Suprapubic skin (tissue), 4 donors: ENCODE measurements around the gene KRT15. TPM values are rescaled to one million over a fixed set of nuclear protein-coding genes. Genes with fewer than 3 reads are reported as not detected.

Experiments used
- DNase-seq, 2 donors: peaks; one replicate each; pipeline ENCODE4 v3.0.0-alpha.2; 2019; ENCODE audit warnings: low spot score in 2 of 2
- H3K27ac ChIP-seq: fragments of 200-600 bp; sonication (generic); one replicate; pipeline ENCODE4 v1.5.1; 2019
- H3K27me3 ChIP-seq: fragments of 200-600 bp; sonication (generic); one replicate; pipeline ENCODE4 v1.5.1; 2019
- H3K36me3 ChIP-seq: fragments of 200-600 bp; sonication (generic); one replicate; pipeline ENCODE4 v1.5.1; 2019
- H3K4me1 ChIP-seq: fragments of 200-600 bp; sonication (generic); one replicate; pipeline ENCODE4 v1.5.1; 2019
- H3K4me3 ChIP-seq: fragments of 200-600 bp; sonication (generic); one replicate; pipeline ENCODE4 v1.5.1; 2019; ENCODE audit warnings: mild to moderate bottlenecking
- H3K9me3 ChIP-seq: fragments of 200-600 bp; sonication (generic); one replicate; pipeline ENCODE4 v1.5.1; 2019
- EP300 ChIP-seq: sonication (generic); formaldehyde crosslinking; IDR thresholded peaks from one replicate; pipeline ENCODE4 v1.6.1; 2017; ENCODE audit warnings: antibody characterized with exemption
- POLR2A ChIP-seq, 2 donors: fragments of 450-650 bp; IDR thresholded peaks; one replicate each; pipeline ENCODE4 v1.6.1; 2017; ENCODE audit warnings: antibody characterized with exemption in 2 of 2, mild to moderate bottlenecking in 2 of 2, moderate library complexity in 2 of 2
- POLR2AphosphoS5 ChIP-seq, 3 donors: sonication (generic); formaldehyde crosslinking; IDR thresholded peaks; one replicate each; pipeline ENCODE4 v1.6.1; 2017; ENCODE audit warnings: antibody characterized with exemption in 3 of 3
- WGBS: methylation state at CpG from one replicate; pipeline ENCODE4 v1.1.5; 2018; 5-methylcytosine and 5-hydroxymethylcytosine counted together
- total RNA-seq, 4 donors: library from RNA; depleted of rRNA; stranded (reverse); fragments of >200 nt; gene quantifications; one replicate each; pipeline ENCODE4 v1.1.0, GENCODE V29; 2016
- TF ChIP-seq, protein P1 (sequence below), 2 donors: fragments of 200-600 bp in 1 of 2; fragments of 450-650 bp in 1 of 2; sonication (generic) in 1 of 2; IDR thresholded peaks; one replicate each; pipeline ENCODE4 v1.5.1; 2016 to 2019; ENCODE audit warnings: antibody characterized with exemption in 2 of 2, mild to moderate bottlenecking in 1 of 2, moderate library complexity in 1 of 2

The KRT15 gene
- total RNA-seq, 4 donors from 2014 or later = 690 to 2,507 (median 1,431) TPM

DNA sequence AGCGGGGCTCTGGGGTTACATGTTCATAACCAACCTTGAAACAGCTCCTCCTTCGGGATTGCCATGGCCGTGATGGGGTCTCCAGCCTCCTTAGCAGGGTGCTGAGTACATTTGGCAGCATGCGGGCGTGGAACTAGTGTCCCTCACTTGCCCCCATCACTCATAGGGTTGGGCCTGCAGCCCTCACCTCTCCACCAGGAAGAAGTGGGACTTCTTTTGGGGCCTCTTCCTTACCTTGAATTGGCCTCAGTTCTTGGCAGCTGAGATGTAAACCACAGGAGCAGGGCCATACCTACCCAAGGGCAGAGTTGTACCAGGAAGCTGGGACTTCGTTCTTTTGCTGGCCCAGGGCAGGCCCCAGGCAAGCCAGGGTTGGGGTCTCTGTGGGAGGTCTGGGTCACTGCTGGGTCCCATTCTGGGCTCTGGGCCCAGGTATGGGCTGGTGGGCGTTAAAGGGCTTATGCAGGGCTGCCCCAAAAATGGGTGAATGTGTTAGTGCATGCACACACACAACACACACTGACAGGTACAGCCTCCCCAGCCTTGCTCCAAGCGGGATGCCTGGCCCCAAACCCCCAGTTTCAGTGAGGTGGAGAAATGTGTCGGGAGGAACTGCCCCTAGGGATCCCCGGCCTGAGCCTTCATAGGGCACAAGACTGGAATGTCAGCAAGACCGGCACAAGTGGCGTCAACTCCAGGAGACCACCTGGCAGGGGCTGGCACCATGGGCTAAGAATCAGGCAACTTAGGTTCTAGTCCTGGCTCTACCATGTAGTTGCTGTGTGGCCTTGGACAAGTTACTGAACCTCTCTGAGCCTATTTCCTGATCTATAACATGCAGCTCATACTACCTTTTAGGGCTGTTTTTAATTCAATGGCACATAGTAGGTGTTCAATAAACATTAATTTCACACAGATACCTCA is 3.9 kb upstream of the KRT15 start:
- Histone ChIP-seq H3K27ac (no peak overlapping the region), H3K36me3 (no peaks in the 10 kb centered on the region), H3K27me3 (peaks cover 36% of the 10 kb centered on the region), H3K9me3 (no peaks in the 10 kb centered on the region), H3K4me1 (peaks cover 33% of the 10 kb centered on the region), H3K4me3 (no peak overlapping the region)
- TF ChIP-seq POLR2AphosphoS5 (IDR thresholded peaks at IDR 0.05) (no peak), POLR2A (IDR thresholded peaks at IDR 0.05) (no peak), EP300 (no peak)
- TF ChIP-seq, protein P1, sequence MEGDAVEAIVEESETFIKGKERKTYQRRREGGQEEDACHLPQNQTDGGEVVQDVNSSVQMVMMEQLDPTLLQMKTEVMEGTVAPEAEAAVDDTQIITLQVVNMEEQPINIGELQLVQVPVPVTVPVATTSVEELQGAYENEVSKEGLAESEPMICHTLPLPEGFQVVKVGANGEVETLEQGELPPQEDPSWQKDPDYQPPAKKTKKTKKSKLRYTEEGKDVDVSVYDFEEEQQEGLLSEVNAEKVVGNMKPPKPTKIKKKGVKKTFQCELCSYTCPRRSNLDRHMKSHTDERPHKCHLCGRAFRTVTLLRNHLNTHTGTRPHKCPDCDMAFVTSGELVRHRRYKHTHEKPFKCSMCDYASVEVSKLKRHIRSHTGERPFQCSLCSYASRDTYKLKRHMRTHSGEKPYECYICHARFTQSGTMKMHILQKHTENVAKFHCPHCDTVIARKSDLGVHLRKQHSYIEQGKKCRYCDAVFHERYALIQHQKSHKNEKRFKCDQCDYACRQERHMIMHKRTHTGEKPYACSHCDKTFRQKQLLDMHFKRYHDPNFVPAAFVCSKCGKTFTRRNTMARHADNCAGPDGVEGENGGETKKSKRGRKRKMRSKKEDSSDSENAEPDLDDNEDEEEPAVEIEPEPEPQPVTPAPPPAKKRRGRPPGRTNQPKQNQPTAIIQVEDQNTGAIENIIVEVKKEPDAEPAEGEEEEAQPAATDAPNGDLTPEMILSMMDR (IDR thresholded peaks at IDR 0.05) = no peak
- 80% methylated on average over 11 of the region's 12 CpGs for WGBS
- no peak for DNase-seq

DNA sequence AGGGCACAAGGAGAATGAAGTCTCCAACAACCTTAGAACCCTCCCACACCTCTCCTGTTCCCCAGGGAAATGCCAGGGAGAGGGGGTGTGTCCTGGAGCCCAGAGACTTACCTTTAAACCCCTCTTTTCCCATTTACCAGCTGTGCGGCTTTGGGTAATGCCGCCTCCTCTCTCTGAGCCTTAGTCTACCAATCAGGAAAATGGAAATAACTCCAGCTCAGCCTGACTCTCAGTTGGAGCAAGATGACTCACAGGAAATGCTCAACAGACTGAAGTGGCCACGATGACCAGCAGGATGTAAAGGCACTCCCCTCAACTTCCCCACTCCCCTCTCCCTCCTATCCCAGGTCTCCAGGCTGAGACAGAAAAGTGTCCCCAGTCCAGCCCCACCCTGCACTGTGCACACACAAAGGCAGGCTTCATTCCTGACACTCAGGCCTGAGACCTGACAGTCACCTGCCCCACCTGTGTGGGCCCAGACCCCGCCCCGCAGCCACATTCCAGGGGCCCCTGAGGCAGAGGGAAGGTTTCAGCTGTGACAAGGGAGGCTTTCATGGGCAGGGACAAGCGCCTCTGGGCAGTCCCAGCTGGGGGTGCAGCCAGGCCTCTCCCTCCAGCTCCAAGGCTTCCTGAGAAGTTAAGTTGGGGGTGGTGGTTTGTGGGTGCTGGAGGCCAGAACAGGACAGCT is 3.0 kb upstream of the KRT15 start:
- 60% methylated on average over 5 of the region's 6 CpGs for WGBS
- peaks cover 28% of the 10 kb centered on the region for H3K27me3 ChIP-seq
- H3K27ac ChIP-seq = peak overlapping the region; percentile 34
- no peak for DNase-seq
- no peaks in the 10 kb centered on the region for H3K9me3 ChIP-seq
- TF ChIP-seq POLR2A (IDR thresholded peaks at IDR 0.05) (no peak), POLR2AphosphoS5 (IDR thresholded peaks at IDR 0.05) (no peak), EP300 (no peak)
- TF ChIP-seq, protein P1 (IDR thresholded peaks at IDR 0.05) = no peak
- no peak overlapping the region for H3K4me3 ChIP-seq
- peaks cover 24% of the 10 kb centered on the region for H3K4me1 ChIP-seq
- H3K36me3 ChIP-seq = no peaks in the 10 kb centered on the region

DNA sequence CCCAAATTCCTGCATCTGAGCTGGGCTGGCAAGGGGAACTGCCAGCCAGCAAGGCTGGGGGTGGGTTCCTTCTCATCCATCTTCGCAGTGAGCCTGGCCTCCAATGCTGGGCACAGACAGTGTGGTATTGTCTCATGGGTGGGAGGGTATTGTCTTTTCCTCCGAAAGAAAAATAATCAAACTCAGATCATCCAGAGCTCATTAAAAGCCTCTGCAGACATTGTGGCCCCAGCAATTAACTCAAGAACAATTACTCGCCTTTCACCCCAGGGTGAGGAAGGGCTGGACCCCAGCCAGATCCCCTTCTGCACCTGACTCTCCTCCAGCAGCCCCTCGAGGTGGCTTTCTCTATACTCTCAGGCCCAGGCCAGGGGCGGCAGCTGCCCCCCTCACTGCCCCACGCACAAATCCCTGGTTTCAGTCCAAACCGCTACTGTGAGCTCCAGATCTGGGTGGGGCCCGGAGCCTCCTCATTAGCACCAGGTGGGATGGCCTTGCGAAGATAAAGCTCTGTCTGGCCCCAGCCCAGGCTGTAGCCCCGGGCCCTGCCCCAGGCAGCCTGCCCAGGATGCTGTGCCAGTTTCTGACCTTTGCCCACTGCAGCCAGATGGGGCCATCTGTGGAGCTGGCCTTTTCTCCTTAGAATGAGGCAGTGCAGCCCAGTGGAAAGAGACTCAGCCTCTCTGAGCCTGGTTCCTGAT is 2.3 kb upstream of the KRT15 start:
- Histone ChIP-seq H3K27me3 (peaks cover 24% of the 10 kb centered on the region), H3K9me3 (no peaks in the 10 kb centered on the region), H3K27ac (peak overlapping the region; percentile 34), H3K36me3 (no peaks in the 10 kb centered on the region), H3K4me1 (peaks cover 30% of the 10 kb centered on the region), H3K4me3 (no peak overlapping the region)
- DNase-seq = no peak
- no peak for TF ChIP-seq POLR2AphosphoS5 (IDR thresholded peaks at IDR 0.05)
- WGBS = 27% methylated on average over 6 of the region's 10 CpGs

DNA sequence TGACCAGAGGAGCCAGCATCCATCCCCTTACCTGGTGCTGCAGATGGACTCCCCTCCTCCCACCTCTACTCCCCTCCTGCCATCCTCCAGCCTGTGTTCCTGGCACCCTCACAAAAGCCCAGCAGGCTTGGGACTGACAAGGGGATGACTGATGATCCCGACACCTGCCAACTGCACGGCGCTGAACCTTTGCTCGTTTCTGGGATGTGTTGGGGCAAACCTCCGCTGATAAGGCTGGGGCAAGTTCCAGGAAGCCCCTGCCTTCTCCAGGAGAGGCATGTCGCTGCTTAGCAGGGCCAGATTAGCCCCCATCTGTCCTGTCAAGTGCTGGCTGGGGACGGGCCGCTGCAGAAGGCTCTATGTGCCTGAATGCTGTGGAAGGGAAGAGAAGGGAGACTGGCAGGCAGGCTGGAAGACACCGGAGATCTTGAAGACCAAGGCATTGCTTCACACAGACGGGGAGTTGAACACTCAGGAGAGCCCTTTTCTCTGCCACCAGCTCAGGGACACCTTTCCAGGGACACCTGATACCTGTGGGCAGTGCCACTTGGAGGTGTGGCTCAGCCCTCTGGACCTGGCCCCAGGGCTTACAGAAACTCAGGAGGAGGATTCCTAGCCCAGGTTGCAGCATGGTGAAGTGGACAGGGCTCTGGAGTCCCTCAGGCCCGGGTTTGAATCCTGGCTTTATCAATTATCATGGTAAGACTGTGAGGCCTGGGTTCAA is 973 bp upstream of the KRT15 start:
- H3K27ac ChIP-seq = no peak overlapping the region
- peaks cover 23% of the 10 kb centered on the region for H3K27me3 ChIP-seq
- no peak for TF ChIP-seq EP300
- TF ChIP-seq, protein P1 (IDR thresholded peaks at IDR 0.05) = no peak
- peak in 1 of 3 donors; percentile 25 for TF ChIP-seq POLR2AphosphoS5 (IDR thresholded peaks at IDR 0.05)
- TF ChIP-seq POLR2A (IDR thresholded peaks at IDR 0.05) = no peak
- DNase-seq = no peak
- no peak overlapping the region for H3K4me3 ChIP-seq
- H3K36me3 ChIP-seq = no peaks in the 10 kb centered on the region
- 48% methylated on average over 7 of the region's 11 CpGs for WGBS
- no peaks in the 10 kb centered on the region for H3K9me3 ChIP-seq
- peaks cover 32% of the 10 kb centered on the region for H3K4me1 ChIP-seq

DNA sequence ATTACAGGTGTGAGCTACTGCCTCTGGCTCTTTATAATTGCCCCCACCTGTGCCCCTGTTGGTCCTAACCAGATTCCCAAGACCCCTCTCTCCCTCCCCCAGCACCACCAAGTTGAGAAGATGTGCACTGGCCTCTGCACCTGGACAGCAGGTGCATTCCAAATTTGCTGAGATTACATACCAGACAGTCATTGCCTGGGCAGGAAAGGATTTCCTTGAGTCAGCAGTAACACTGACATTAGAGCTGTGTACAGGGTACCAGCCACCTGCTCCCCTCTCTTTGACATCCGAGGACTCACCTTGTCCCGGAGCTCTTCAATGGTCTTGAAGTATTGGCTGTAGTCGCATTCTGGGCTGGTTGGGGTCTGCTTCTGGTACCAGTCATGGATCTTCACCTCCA is 659 bp downstream of the KRT15 start:
- no peak overlapping the region for H3K27ac ChIP-seq
- peaks cover 33% of the 10 kb centered on the region for H3K4me1 ChIP-seq
- H3K27me3 ChIP-seq = peaks cover 23% of the 10 kb centered on the region
- 52% methylated on average over 3 of the region's 3 CpGs for WGBS
- DNase-seq = no peak
- no peaks in the 10 kb centered on the region for H3K9me3 ChIP-seq
- peak overlapping the region; percentile 42 for H3K4me3 ChIP-seq
- H3K36me3 ChIP-seq = no peaks in the 10 kb centered on the region
- TF ChIP-seq POLR2AphosphoS5 (IDR thresholded peaks at IDR 0.05) (no peak), EP300 (no peak), POLR2A (IDR thresholded peaks at IDR 0.05) (no peak)
- TF ChIP-seq, protein P1 (IDR thresholded peaks at IDR 0.05) = no peak
